Ramos (cell line): Measurements from ENCODE around the gene ATXN7L3B.

Source experiments
- in situ Hi-C: fragments of 300-500 bp; cut with MboI; formaldehyde crosslinking; loops from one replicate; pipeline ENCODE4 v1.14.3; 2022; ENCODE audit warnings: low sequenced_read_pairs; ENCODE audit not compliant: unreplicated experiment

ATXN7L3B gene

DNA sequence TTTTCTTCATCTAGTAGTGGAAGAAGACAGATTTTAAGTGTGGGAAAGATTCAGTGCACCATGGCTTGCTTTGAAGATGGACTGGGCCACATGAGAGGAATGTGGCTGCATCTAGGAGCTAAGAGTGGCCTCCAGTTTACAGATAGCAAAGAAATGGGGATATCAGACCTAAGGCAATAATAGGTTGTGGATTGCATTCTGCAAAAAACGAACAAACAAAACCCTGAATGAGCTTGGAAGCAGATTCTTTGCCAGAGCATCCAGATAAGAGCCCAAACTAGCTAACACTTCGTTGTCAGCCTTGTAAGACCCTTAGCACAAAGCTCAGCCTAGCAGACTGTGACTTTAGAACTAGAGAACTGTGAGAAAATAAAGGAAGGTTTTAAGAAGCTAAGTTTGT lies 9.6 kb downstream of the ATXN7L3B start:
- in situ Hi-C loops, result no loop called here

DNA sequence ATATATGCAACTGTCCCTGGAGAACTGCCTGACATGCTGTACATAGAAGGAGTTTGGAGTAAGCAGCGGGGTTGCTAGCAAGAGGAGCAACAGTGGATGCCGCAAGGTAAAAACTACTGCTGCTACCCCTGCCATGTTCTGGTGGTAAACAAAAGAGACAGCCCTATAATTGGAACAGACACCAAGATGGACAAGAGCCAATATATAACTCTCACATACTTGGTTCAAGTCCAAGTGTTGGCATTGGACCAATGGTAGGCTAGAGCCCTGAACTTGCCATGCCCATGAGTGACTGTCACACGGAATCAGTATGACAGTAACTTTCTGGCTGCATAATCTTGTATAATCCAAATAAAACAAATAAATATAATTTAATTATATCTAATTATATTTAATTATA lies 13.7 kb downstream of the ATXN7L3B start:
- in situ Hi-C loops, result no loop called here

- in situ Hi-C loops, result no loop called here
Measured at GRCh38 chr12:74552201-74552600, 14.6 kb downstream of the ATXN7L3B start.

DNA sequence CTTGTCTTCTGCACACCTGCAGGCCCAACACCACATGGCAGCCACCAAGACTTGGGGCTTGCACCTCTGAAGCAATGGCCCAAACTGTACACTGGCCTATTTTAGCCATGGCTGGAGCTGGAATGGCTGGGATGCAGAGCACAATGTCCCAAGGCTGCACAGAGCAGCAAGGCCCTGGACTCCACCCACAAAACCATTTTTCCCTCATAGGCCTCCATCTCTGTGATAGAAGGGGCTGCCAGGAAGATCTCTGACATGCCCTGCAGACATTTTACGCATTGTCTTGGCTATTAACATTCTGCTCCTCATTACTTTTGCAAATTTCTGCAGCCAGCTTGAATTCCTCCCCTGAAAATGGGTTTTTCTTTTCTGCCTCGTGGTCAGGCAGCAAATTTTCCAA lies 22.1 kb downstream of the ATXN7L3B start:
- in situ Hi-C loops, result no loop called here

- in situ Hi-C loops, result no loop called here
Measured at GRCh38 chr12:74563927-74564326, 26.3 kb downstream of the ATXN7L3B start.

- in situ Hi-C loops, result no loop called here
Measured at GRCh38 chr12:74578486-74578885, 40.9 kb downstream of the ATXN7L3B start.

- in situ Hi-C loops, result no loop called here
Measured at GRCh38 chr12:74579446-74579845, 41.8 kb downstream of the ATXN7L3B start.

DNA sequence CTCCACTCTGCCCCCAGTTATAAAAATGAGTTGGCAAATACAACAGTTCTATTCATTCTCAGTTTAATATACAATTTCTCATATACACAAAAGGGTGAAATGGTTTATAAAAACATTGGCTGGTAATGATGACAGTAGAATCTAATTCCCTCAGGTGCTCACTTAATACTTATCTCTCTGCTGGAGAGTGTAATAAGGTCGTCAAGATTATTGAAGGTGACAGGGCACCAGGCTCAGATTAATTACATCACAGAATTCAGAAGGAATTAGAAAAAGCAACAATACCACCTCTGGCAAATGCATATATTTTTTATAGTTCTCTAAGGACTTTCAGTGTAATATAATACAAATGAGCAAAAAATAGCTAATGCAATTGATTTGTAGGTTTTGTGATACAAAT lies 42.3 kb downstream of the ATXN7L3B start:
- in situ Hi-C loops, result no loop called here

GRCh38 chr12:74581439-74581838 lies 43.8 kb downstream of the ATXN7L3B start:
- in situ Hi-C loops, result no loop called here

DNA sequence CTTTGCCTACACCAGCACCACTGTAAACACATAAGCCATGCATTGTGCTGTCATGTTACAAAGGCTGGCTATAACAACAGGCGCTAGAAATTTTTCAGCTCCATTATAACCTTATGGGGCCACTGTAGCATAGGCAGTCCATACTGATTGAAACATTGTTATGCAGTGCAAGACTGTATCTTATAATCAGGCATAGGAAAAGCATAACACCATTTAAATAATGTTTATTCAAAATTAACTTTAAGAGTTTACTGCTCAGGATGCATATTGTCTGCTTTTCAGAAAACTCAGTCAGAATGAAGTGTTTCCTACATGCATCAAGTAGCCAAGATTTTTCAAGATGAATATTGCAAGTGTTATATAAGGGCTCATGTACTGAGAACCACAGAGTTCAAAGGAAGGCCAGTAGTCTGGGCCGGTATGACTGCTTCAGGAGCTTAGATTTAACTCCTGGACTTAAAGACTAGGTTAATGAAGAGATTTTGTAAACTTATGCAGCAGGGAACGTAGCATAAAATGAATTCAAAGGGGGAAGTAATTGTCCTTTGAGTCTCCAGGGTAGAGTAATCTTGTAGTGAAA lies 46.9 kb downstream of the ATXN7L3B start:
- in situ Hi-C loops, result no loop called here

DNA sequence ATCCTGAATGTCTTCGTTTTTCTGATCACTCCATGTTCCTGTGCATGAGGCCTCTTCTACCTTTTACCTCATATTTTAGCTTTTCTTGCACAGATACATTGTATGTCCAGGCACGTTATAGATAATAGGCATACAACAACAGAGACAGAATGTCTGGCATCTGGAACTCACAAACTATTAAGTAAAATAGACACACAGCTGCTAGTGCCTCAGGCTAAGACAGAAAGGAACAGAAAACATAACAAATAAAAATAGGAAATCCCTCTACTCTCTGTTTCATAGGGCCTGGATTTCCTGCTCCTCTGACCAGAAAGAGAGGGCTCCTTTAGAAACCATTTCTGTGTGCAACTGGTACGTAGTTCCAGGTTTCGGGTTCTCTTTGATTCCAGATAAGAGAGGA lies 48.6 kb downstream of the ATXN7L3B start:
- in situ Hi-C loops, result no loop called here
